Loucy (cell line): Measurements from ENCODE around the gene NOD1.

ENCODE experiments used
- CTCF ChIP-seq: fragments of 200-600 bp; sonication (generic); conservative IDR thresholded peaks from 2 replicates; pipeline ENCODE4 v1.5.1; 2014; ENCODE audit warnings: mild to moderate bottlenecking, antibody characterized with exemption, low read length
- EZH2phosphoT487 ChIP-seq: fragments of 200-600 bp; IDR thresholded peaks from 2 replicates; pipeline ENCODE4 v1.6.1; 2018; ENCODE audit warnings: antibody characterized with exemption, mild to moderate bottlenecking, moderate library complexity, borderline replicate concordance

- TF ChIP-seq CTCF (no peak), EZH2phosphoT487 (no peak)
Observed at GRCh38 chr7:30465811-30466180, 12.8 kb downstream of the NOD1 start.
